EL (cell line): ENCODE results near the gene CRX.
"Not testable (repeated sequence)": the region's sequence is repeated elsewhere in the genome, so short reads cannot be mapped to it uniquely, and the experiment has no call there.

Experiments used
- DNase-seq: peaks from one replicate; pipeline ENCODE4 v3.0.0-alpha.2; 2016

CRX gene

GRCh38 chr19:47861630-47862029, 39.9 kb downstream of the CRX start:
- no peak for DNase-seq

DNA sequence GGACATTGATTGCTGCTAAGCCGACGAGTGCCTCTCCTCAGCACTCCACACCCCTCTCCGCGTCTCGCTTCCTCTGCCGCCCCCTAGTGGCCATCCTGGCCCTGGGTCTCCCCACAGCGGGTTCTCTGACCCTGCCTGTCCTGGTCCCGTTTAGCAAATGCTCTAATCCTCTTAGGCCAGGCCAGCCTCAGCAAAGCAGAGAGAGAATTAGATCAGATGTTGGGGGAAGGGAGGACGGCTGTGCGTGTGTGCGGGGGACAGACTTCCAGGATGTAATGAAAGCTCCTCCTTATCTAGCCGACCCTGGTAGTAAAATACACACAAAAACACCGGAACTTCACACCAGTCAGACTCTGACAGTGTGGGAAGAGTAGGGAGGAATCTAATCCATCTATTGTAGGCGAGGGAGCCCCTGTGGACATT, 41.8 kb downstream of the CRX start:
- peak; percentile 74 for DNase-seq

DNA sequence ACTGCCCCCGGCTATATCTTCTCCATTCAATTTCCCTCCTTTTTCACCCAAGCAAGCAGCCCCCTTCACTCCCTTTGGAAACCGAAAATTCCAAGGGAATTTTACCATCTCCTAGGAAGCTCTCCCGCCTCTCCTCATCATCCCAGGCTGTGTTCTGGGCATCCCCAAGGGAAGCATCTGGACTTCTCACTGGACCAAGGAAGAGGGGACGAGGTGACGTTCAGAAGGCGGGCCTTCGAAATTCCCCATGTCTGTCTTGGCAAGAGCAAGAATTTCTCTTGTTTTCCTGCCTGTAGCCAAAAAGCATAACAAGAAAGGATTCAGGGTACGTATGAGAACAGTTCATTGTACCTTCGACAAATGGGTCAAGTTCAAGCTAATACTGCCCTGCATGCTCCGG, 43.4 kb downstream of the CRX start:
- DNase-seq, result no peak

- DNase-seq, result no peak
These were observed 57.2 kb downstream of the CRX start for GRCh38 chr19:47878906-47879305.

GRCh38 chr19:47879385-47879784, 57.6 kb downstream of the CRX start:
- not testable (repeated sequence) for DNase-seq

DNA sequence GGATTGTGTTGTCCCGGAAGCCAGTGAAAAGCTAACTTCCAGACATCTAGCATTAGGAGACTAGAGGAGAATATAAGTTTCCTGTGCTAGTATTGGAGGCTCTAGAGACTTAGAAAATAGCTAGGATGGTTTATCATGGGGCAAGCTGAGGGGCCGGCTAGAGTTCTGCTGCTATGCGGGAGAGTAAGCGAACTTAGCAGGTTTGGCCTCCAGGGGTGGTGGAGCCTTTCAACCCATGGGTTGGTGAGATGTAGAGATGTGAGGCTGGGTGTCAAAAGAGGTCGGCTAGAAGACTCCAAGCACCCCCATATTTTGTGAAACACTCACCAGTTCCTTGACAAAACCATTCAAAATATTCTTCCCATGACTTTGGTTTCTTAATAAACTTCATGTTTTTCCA, 60.0 kb downstream of the CRX start:
- DNase-seq, result no peak

DNA sequence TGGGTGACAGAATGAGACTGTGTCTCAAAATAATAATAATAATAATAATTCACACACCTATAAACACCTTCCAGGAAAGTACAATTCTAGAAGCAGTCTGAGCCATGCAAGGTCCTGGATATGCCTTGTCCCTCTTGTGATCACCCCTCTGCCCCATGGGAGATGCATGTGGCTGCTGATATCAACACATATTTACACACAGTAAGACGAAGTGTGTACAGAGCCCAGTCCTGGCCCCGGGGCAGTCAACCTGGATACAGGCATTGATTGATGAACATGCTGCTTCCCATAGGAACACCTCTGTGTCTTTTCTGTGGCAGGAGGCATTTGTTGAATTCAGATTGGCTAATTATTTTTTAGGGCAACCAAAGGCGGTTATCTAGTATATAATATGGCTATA, 61.2 kb downstream of the CRX start:
- DNase-seq, result no peak

DNA sequence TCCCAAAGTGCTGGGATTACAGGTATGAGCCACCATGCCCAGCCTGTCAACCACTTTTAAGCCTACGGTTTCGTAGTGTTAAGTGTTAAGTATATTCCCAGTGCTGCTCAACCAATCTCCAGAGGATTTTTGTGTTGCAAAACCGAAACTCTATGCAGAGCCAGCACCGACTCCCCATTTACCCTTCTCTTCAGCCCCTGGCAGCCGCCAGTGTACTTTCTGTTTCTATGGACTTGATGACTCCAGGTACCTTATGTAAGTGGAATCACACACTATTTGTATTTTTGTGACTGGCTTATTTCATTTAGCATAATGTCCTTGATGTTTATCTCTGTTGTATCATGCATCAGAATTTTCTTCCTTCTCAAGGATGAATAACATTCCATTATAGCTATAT, 63.3 kb downstream of the CRX start:
- DNase-seq, result no peak

DNA sequence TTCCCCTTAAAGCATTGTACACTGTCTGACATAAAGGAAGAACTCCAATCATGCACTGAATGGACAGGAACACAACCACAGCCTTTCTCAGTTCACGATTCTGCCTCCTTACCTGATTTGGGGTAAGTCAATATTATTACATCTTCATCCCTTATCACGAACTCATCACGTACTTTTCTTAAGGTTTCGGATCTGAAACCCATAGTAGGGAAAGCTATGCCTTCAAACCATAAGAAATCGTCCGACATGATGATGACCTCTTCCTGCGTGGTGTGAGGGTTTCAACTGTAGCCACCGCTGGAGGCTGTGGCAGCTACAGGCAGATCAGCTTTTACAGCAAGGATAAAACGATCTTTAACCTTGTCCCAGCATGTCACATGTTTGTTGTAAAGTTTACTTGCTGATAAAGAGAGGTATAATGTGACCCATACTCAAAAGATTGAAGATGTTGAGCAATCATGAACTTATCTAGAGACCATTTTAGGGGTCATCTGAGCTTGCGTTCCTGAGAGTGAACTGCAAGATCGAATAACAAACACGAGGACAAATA, 64.3 kb downstream of the CRX start, which contains the start of gene SULT2A1:
Gene SULT2A1, minus strand, starts transcription at position 306 of the 550 bp plus-strand sequence. Its CDS starts 58 bp downstream, at position 248.
- no peak for DNase-seq

DNA sequence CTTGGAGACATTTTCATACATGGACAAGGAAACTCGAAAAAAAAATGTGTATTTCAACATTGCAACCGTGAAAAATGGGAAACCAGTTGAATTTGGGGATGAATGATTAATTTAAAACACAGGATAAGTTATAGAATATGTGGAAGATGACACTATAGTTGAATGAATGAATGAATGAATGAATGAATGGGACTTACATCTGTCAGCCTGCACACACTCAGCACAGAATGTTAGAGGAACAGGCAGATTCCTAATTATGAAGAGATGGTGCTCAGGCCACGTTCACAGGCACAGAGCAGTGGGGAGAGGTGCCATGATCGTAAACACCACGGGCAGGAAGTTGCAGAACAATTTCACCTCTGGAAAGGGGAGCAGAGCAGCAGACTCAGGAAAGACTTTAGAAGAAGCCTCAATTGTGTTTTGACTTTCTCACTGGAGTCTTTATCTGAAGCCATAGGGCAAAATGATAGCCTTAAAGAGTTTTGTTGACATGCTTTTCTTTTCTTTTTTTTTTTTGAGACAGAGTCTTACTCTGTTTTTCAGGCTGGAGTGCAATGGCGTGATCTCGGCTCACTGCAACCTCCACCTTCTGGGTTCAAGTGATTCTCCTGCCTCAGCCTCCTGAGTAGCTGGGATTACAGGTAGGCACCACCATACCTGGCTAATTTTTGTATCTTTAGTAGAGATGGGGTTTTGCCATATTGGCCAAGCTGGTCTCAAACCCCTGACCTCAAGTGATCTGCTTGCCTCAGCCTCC, 69.3 kb downstream of the CRX start:
- no peak for DNase-seq

DNA sequence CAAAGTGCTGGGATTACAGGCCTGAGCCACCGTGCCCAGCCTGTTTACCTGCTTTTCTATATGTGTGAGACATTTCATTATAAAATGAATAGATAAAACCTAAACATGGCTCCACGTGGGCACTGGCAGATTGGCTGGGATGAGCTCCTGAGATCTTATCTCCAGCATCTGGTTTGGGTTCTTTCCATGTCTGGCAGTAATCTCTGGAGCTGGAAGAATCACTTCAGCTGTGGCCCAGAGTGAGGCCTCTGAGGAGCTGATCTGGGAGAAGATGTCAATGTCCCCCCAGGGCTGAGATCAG, 69.8 kb downstream of the CRX start:
- no peak for DNase-seq

- no peak for DNase-seq
These were observed 70.4 kb downstream of the CRX start for GRCh38 chr19:47891923-47892666.
